ENCODE results near the gene TNS3.

DNA sequence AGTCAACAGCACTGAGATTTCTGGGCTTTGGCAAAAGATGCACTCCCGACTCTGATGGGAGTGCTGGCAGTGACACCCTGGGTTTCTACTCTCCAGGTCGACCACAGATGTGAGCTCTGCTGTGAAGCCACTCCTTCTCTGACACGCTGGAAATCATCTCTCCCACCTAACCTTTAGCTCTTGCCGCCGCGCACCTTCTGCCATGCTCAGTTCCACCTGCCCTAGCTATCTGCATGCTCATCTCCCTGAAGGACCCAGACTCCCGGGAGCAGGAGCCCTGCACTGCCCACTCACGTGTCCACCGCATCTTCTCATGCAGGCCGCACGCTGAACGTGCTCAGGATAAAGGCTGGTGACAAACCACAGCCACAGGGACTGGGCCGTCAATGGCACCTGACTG is 174.8 kb downstream of the TNS3 start:
- no peak for TF ChIP-seq CTCF (IDR thresholded peaks at IDR 0.05; ENCODE audit: low read depth, low read length)
- no peak for TF ChIP-seq MYC (IDR thresholded peaks at IDR 0.05; ENCODE audit: low read depth, low read length)
- TF ChIP-seq POLR2A (IDR thresholded peaks at IDR 0.05; ENCODE audit: extremely low read depth, insufficient read length): no peak
